NCI-H1436 treated with DMSO at 0.1 percent for 48 hours (cell line): ENCODE data around the gene GPR141.

Experiments
- DNase-seq: peaks from one replicate; lab custom pipeline; 2025; lab: John Stamatoyannopoulos, UW

The GPR141 gene

DNA sequence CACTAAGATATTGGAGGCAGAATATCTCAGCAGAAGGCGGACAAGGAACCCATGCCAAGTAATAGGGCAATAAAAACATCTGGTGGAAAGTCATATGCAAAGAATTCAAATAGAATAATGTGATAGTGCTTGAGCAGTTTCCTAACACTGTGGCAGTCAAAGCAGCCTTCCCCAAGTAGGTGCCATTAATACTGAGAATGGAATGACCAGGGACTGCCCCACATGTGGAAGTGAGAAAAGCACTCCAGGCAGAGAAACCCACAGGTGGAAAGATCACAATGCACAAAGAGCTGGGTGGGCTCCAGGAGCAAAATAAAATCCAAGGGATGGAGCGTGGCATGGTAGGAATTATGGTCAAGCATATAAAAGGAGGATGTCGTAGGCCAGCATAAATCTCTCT lies 100.4 kb downstream of the GPR141 start:
- no peak for DNase-seq

DNA sequence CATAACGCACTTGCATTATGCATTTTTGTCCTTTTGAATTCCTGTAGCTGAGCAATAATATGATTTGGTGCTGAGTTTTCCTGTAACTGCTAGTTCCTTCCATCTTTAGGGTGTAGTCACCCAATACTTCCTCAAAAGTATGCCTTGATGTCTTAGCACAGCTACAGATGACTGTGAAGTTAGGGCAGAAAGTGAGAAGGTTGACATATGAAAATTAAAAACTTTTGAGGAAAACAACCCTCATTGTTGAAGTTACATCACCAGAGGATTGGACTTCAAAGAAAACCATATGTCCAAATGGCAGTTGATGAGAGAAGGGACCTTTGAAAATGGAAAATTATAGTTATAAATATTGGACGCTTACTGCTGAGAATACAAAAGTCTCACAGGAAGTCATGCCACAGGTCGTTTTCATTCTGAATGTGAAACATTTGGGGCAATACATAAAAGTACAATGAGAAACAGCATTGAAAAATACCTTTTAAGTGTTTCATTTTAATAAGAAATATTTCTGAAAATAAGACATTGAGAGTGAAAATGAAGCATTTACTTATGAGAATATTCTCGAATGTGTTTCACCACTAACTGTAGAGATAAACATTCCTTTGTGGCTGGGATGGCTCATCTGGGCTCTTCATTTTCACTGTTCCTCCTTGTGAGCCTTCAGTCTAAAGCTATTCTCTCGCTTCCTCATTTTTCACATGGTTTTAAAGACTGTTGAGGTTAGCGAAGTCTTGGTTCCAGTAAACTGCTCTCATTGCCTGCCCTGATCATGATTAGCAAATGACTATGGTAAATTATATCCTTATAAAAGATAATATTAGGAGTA lies 103.4 kb downstream of the GPR141 start:
- no peak for DNase-seq
